GM12878 (cell line): ENCODE measurements around the gene CASP6. TPM values are rescaled to one million over a fixed set of nuclear protein-coding genes. Genes with fewer than 3 reads are reported as not detected.

Experiments
- ATAC-seq: fragments of 200-7000 bp; cut with Tn5 transposase; 3 replicates; pipeline ENCODE4 v1.9.1; 2020; ENCODE audit warnings: mild to moderate bottlenecking, moderate library complexity
- BruUV-seq: library from RNA; stranded (reverse); fragments of 400-500 nt; replicated peaks from 2 replicates; lab custom pipeline; 2021; lab: Mats Ljungman, UMichigan
- CTCF ChIA-PET: fragments of 300-600 bp; sonication (Branson Sonifier 250); formaldehyde crosslinking; extraction: SDS; loops from one replicate; lab custom pipeline; 2021; ENCODE audit warnings: inconsistent platforms; lab: Yijun Ruan, JAX
- POLR2A ChIA-PET: fragments of 350-600 bp; formaldehyde crosslinking; extraction: SDS; loops from one replicate; lab custom pipeline; 2021; ENCODE audit warnings: inconsistent platforms; lab: Charles Lee
- RAD21 ChIA-PET: fragments of 300-600 bp; sonication (Branson Sonifier 250); formaldehyde crosslinking; loops from one replicate; lab custom pipeline; 2023; ENCODE audit warnings: antibody characterized with exemption; ENCODE audit not compliant: unreplicated experiment; lab: Charles Lee
- SMC1A ChIA-PET: fragments of 300-600 bp; sonication (Branson Sonifier 250); formaldehyde crosslinking; loops from one replicate; lab custom pipeline; 2023; ENCODE audit not compliant: unreplicated experiment, uncharacterized antibody; lab: Charles Lee
- DNase-seq: peaks from one replicate; pipeline ENCODE4 v3.0.0-alpha.2; 2011; ENCODE audit warnings: low read depth, low spot score
- FAIRE-seq: peaks from 3 replicates; lab custom pipeline; 2011; peaks lifted over from hg19 to GRCh38; lab: Jason Lieb, UNC
- H2AFZ ChIP-seq: 2 replicates; pipeline ENCODE4 v1.6.0; 2011; ENCODE audit warnings: low read depth, low read length, control low read depth; ENCODE audit not compliant: control insufficient read depth
- H3K27ac ChIP-seq: 2 replicates; pipeline ENCODE4 v1.5.1; 2011; ENCODE audit warnings: control low read depth; ENCODE audit not compliant: control insufficient read depth, insufficient read depth
- H3K27me3 ChIP-seq, 2 experiments: replicated peaks in 1 of 2; 2 replicates each; pipeline versions ENCODE4 v1.6.0 to v1.6.1; 2011; ENCODE audit warnings: low read length in 1 of 2; ENCODE audit not compliant: control insufficient read depth in 2 of 2, insufficient read depth in 2 of 2
- H3K36me3 ChIP-seq, 2 experiments: 2 replicates each; pipeline ENCODE4 v1.5.1; 2011; ENCODE audit warnings: low read length in 1 of 2; ENCODE audit not compliant: control insufficient read depth in 2 of 2, insufficient read depth in 2 of 2
- H3K4me1 ChIP-seq: 2 replicates; pipeline ENCODE4 v1.6.1; 2011; ENCODE audit warnings: mild to moderate bottlenecking, low read length, moderate library complexity, mixed read lengths; ENCODE audit not compliant: control insufficient read depth, insufficient read depth
- H3K4me2 ChIP-seq: 2 replicates; pipeline ENCODE4 v1.6.0; 2011; ENCODE audit warnings: control low read depth; ENCODE audit not compliant: control insufficient read depth, insufficient read depth
- H3K4me3 ChIP-seq: fragments of 200-600 bp; sonication (generic); 2 replicates; pipeline ENCODE4 v1.5.1; 2016
- H3K79me2 ChIP-seq: 2 replicates; pipeline ENCODE4 v1.6.0; 2011; ENCODE audit warnings: low read length; ENCODE audit not compliant: control insufficient read depth, insufficient read depth
- H3K9ac ChIP-seq: 2 replicates; pipeline ENCODE4 v1.8.0; 2011; ENCODE audit warnings: low read length, control low read depth, mixed read lengths; ENCODE audit not compliant: control insufficient read depth, insufficient read depth
- H3K9me3 ChIP-seq: replicated peaks from 3 replicates; pipeline ENCODE4 v1.5.1; 2011; ENCODE audit warnings: mild to moderate bottlenecking, low read length; ENCODE audit not compliant: control insufficient read depth, insufficient read depth
- H4K20me1 ChIP-seq: 2 replicates; pipeline ENCODE4 v1.6.0; 2011; ENCODE audit not compliant: control insufficient read depth, insufficient read depth
- HDAC6 ChIP-seq: fragments of 200-600 bp; sonication (generic); IDR thresholded peaks from one replicate; pipeline ENCODE4 v1.8.0; 2017; ENCODE audit warnings: antibody characterized with exemption; ENCODE audit not compliant: unreplicated experiment
- RFX5 ChIP-seq: IDR thresholded peaks from 2 replicates; pipeline ENCODE4 v1.6.1; 2011; ENCODE audit warnings: low read depth, low read length, improper control_type of control experiment
- WRNIP1 ChIP-seq: IDR thresholded peaks from 2 replicates; pipeline ENCODE4 v1.6.1; 2011; ENCODE audit warnings: low read depth, low read length, improper control_type of control experiment, borderline replicate concordance
- YY1 ChIP-seq: IDR thresholded peaks from 2 replicates; pipeline ENCODE4 v1.6.1; 2011; ENCODE audit warnings: low read depth, mild to moderate bottlenecking, low read length
- ZSCAN29 ChIP-seq: fragments of 450-650 bp; IDR thresholded peaks from 2 replicates; pipeline ENCODE4 v1.6.1; 2017; ENCODE audit warnings: mild to moderate bottlenecking, moderate library complexity
- in situ Hi-C: fragments of 300-500 bp; cut with MboI; formaldehyde crosslinking; loops from 9 replicates; pipeline ENCODE4 v1.14.3; 2018; ENCODE audit warnings: mixed read lengths
- intact Hi-C: fragments of 100-400 bp; cut with micrococcal nuclease; formaldehyde crosslinking; loops from one replicate; pipeline ENCODE4 v1.14.2; 2022; ENCODE audit not compliant: unreplicated experiment
- polyA plus RNA-seq, 11 experiments: library from polyadenylated mRNA; depleted of rRNA in 4 of 11; unstranded in 6 of 11; stranded (reverse) in 5 of 11; fragments of >200 nt; fragmentation: Nextera tagmentation in 4 of 11; fragmentation: Illumina TruSeq in 1 of 11; extraction: Ambion mirVana in 4 of 11; extraction: Trizol in 1 of 11; gene quantifications; 1 replicate in 1 of 11; 2 replicates in 10 of 11; pipeline versions ENCODE4 v1.2.1 to v1.2.3, GENCODE V29; 2011 to 2016; ENCODE audit warnings: inconsistent platforms in 2 of 11, missing spikeins in 2 of 11, low read depth in 1 of 11
- total RNA-seq, 4 experiments: library from RNA; depleted of rRNA in 3 of 4; stranded (reverse); fragments of >200 nt in 3 of 4; fragmentation: Illumina TruSeq in 1 of 4; extraction: Trizol in 1 of 4; gene quantifications; 2 replicates each; pipeline versions ENCODE4 v1.2.1 to v1.2.3, GENCODE V29; 2013 to 2021
- TF ChIP-seq, protein P1 (sequence below): fragments of 450-650 bp; IDR thresholded peaks from 2 replicates; pipeline ENCODE4 v1.6.1; 2017; ENCODE audit warnings: borderline replicate concordance
- TF ChIP-seq, protein P2 (sequence below): fragments of 450-650 bp; IDR thresholded peaks from 2 replicates; pipeline ENCODE4 v1.6.1; 2014; ENCODE audit warnings: mild to moderate bottlenecking
- TF ChIP-seq, protein P3 (sequence below): IDR thresholded peaks from 2 replicates; pipeline ENCODE4 v1.6.1; 2012; ENCODE audit warnings: improper control_type of control experiment, low read depth, low read length; ENCODE audit not compliant: insufficient replicate concordance
- TF ChIP-seq, protein P4 (sequence below): fragments of 450-650 bp; IDR thresholded peaks from 2 replicates; pipeline ENCODE4 v1.6.1; 2017; ENCODE audit warnings: mild to moderate bottlenecking
- TF ChIP-seq, protein P5 (sequence below): fragments of 450-650 bp; conservative IDR thresholded peaks from 2 replicates; pipeline ENCODE4 v1.6.1; 2017; ENCODE audit warnings: mild to moderate bottlenecking, moderate library complexity

Gene CASP6
- total and polyA plus RNA-seq, 10 of the 15 experiments (the other 5 are each of a cell fraction or from before 2014, with no cell fraction given), result 20.0 to 66.8 (median 30.8) TPM

DNA sequence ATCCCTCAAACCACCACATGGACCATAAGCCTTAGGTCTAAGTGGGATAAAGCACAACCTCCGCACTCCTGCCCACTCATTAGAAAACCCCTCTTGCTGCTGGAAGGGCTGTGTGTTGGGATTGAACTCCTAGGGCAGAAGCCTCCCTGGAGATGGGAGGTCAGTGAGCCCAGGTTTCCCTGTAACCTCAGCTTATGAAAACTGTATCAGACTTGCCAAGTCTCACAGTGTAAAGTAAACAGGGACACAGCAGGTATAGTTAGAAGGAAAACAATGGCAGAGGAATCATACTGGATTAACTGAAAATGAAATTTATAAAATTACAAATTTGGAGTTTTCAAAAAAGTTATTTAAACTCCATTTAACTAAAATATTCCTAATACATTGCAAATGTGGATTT lies 29.9 kb downstream of the CASP6 start (continued):
- no peak for TF ChIP-seq RFX5
- TF ChIP-seq, protein P1, sequence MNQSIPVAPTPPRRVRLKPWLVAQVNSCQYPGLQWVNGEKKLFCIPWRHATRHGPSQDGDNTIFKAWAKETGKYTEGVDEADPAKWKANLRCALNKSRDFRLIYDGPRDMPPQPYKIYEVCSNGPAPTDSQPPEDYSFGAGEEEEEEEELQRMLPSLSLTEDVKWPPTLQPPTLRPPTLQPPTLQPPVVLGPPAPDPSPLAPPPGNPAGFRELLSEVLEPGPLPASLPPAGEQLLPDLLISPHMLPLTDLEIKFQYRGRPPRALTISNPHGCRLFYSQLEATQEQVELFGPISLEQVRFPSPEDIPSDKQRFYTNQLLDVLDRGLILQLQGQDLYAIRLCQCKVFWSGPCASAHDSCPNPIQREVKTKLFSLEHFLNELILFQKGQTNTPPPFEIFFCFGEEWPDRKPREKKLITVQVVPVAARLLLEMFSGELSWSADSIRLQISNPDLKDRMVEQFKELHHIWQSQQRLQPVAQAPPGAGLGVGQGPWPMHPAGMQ, result no peak
- no peak for TF ChIP-seq WRNIP1
- TF ChIP-seq YY1, result no peak

DNA sequence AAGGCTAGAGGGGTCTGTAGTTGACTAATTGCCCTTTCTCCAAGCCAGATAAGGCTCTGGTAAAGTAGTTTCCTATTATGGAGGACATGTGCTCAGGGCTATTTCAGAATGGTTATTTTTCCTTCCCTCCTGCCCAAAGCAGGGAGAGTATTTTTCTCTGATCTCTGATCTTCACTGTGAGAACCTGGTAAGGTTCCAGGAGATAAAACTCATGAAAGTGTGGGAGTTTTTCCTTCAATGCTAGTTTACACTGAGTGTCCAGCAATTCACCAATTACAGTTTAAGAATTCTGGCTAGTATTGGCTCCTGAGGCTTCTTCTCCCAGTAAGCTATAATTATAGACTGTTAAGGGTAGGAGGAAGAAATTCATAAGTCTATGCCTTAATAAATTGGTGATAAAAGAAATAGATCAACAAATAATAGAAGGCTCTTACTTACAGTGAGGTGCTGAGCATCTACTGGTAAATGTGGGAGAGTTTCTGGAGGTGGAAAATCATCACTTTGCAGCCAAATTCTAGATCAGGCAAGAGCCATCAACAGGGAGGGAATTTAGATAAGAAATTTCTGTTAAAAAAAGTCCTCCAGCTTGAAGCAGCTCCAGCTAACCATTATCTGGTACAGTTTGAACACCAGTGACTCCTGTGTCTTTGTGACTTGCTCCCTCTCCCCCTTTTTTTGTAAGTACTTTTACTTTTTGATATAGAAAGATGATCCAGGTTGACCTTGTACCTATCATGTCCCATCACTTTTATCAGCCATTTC lies 30.9 kb downstream of the CASP6 start:
- BruUV-seq, result no TSS peak
- no peaks in the 10 kb centered on the region for H3K36me3 ChIP-seq
- no peaks in the 10 kb centered on the region for H3K27me3 ChIP-seq
- no peak overlapping the region for H3K4me2 ChIP-seq
- POLR2A ChIA-PET, result no interaction called here
- H4K20me1 ChIP-seq, result no peaks in the 10 kb centered on the region
- no peaks in the 10 kb centered on the region for H3K4me1 ChIP-seq
- CTCF ChIA-PET, result no interaction called here
- in situ Hi-C loops, result no loop called here
- no peak overlapping the region for H3K9ac ChIP-seq
- H3K27ac ChIP-seq, result no peak overlapping the region
- RAD21 ChIA-PET, result no interaction called here
- no peak overlapping the region for H2AFZ ChIP-seq
- H3K4me3 ChIP-seq, result no peak overlapping the region
- DNase-seq (no peak), ATAC-seq (no peak), FAIRE-seq (no peak)
- no peaks in the 10 kb centered on the region for H3K79me2 ChIP-seq
- SMC1A ChIA-PET, result no interaction called here
- H3K9me3 ChIP-seq, result peaks cover 2% of the 10 kb centered on the region; the same call in 1 of the 3 replicates
- intact Hi-C loops, result no loop called here
- TF ChIP-seq, protein P2, sequence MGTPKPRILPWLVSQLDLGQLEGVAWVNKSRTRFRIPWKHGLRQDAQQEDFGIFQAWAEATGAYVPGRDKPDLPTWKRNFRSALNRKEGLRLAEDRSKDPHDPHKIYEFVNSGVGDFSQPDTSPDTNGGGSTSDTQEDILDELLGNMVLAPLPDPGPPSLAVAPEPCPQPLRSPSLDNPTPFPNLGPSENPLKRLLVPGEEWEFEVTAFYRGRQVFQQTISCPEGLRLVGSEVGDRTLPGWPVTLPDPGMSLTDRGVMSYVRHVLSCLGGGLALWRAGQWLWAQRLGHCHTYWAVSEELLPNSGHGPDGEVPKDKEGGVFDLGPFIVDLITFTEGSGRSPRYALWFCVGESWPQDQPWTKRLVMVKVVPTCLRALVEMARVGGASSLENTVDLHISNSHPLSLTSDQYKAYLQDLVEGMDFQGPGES, result no peak
- TF ChIP-seq ZSCAN29 (no peak), HDAC6 (no peak)
- TF ChIP-seq, protein P3, sequence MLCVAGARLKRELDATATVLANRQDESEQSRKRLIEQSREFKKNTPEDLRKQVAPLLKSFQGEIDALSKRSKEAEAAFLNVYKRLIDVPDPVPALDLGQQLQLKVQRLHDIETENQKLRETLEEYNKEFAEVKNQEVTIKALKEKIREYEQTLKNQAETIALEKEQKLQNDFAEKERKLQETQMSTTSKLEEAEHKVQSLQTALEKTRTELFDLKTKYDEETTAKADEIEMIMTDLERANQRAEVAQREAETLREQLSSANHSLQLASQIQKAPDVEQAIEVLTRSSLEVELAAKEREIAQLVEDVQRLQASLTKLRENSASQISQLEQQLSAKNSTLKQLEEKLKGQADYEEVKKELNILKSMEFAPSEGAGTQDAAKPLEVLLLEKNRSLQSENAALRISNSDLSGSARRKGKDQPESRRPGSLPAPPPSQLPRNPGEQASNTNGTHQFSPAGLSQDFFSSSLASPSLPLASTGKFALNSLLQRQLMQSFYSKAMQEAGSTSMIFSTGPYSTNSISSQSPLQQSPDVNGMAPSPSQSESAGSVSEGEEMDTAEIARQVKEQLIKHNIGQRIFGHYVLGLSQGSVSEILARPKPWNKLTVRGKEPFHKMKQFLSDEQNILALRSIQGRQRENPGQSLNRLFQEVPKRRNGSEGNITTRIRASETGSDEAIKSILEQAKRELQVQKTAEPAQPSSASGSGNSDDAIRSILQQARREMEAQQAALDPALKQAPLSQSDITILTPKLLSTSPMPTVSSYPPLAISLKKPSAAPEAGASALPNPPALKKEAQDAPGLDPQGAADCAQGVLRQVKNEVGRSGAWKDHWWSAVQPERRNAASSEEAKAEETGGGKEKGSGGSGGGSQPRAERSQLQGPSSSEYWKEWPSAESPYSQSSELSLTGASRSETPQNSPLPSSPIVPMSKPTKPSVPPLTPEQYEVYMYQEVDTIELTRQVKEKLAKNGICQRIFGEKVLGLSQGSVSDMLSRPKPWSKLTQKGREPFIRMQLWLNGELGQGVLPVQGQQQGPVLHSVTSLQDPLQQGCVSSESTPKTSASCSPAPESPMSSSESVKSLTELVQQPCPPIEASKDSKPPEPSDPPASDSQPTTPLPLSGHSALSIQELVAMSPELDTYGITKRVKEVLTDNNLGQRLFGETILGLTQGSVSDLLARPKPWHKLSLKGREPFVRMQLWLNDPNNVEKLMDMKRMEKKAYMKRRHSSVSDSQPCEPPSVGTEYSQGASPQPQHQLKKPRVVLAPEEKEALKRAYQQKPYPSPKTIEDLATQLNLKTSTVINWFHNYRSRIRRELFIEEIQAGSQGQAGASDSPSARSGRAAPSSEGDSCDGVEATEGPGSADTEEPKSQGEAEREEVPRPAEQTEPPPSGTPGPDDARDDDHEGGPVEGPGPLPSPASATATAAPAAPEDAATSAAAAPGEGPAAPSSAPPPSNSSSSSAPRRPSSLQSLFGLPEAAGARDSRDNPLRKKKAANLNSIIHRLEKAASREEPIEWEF, result no peak
- TF ChIP-seq, protein P4, sequence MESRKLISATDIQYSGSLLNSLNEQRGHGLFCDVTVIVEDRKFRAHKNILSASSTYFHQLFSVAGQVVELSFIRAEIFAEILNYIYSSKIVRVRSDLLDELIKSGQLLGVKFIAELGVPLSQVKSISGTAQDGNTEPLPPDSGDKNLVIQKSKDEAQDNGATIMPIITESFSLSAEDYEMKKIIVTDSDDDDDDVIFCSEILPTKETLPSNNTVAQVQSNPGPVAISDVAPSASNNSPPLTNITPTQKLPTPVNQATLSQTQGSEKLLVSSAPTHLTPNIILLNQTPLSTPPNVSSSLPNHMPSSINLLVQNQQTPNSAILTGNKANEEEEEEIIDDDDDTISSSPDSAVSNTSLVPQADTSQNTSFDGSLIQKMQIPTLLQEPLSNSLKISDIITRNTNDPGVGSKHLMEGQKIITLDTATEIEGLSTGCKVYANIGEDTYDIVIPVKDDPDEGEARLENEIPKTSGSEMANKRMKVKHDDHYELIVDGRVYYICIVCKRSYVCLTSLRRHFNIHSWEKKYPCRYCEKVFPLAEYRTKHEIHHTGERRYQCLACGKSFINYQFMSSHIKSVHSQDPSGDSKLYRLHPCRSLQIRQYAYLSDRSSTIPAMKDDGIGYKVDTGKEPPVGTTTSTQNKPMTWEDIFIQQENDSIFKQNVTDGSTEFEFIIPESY, result no peak
- TF ChIP-seq, protein P5, sequence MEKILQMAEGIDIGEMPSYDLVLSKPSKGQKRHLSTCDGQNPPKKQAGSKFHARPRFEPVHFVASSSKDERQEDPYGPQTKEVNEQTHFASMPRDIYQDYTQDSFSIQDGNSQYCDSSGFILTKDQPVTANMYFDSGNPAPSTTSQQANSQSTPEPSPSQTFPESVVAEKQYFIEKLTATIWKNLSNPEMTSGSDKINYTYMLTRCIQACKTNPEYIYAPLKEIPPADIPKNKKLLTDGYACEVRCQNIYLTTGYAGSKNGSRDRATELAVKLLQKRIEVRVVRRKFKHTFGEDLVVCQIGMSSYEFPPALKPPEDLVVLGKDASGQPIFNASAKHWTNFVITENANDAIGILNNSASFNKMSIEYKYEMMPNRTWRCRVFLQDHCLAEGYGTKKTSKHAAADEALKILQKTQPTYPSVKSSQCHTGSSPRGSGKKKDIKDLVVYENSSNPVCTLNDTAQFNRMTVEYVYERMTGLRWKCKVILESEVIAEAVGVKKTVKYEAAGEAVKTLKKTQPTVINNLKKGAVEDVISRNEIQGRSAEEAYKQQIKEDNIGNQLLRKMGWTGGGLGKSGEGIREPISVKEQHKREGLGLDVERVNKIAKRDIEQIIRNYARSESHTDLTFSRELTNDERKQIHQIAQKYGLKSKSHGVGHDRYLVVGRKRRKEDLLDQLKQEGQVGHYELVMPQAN, result no peak
